Thoracic aorta (tissue), 2 donors: Measurements from ENCODE around the gene RALGAPA2. TPM values are rescaled to one million over a fixed set of nuclear protein-coding genes. Genes with fewer than 3 reads are reported as not detected.

Experiments used
- ATAC-seq: fragments of 150-250 bp; one replicate; pipeline ENCODE4 v1.8.0; 2017; ENCODE audit warnings: low read depth; ENCODE audit not compliant: insufficient number of reproducible peaks, low FRiP score
- DNase-seq: peaks from one replicate; pipeline ENCODE4 v3.0.0-alpha.2; 2020; ENCODE audit warnings: low spot score
- H3K27ac ChIP-seq, 2 donors: fragments of 200-600 bp; sonication (generic); 1 replicate in 1 of 2; 2 replicates in 1 of 2; pipeline ENCODE4 v1.5.1; 2016; ENCODE audit warnings: mild to moderate bottlenecking in 2 of 2, moderate library complexity in 2 of 2
- H3K27me3 ChIP-seq: fragments of 200-600 bp; sonication (generic); replicated peaks from 2 replicates; pipeline ENCODE4 v1.6.0; 2016; ENCODE audit warnings: mild to moderate bottlenecking; ENCODE audit not compliant: insufficient read depth
- H3K36me3 ChIP-seq: fragments of 200-600 bp; sonication (generic); one replicate; pipeline ENCODE4 v1.5.1; 2016
- H3K4me1 ChIP-seq, 2 donors: fragments of 200-600 bp; sonication (generic); 1 replicate in 1 of 2; 2 replicates in 1 of 2; pipeline versions ENCODE4 v1.5.1 to v1.6.0; 2016; ENCODE audit warnings: low read depth in 2 of 2, mild to moderate bottlenecking in 1 of 2; ENCODE audit not compliant: control insufficient read depth in 1 of 2
- H3K4me3 ChIP-seq: fragments of 200-600 bp; sonication (generic); 2 replicates; pipeline ENCODE4 v1.5.1; 2016; ENCODE audit warnings: mild to moderate bottlenecking
- H3K9me3 ChIP-seq: fragments of 200-600 bp; sonication (generic); 2 replicates; pipeline ENCODE4 v1.5.1; 2016
- total RNA-seq, 2 donors: library from RNA; depleted of rRNA; stranded (reverse); fragments of >200 nt; gene quantifications; one replicate each; pipeline versions ENCODE4 v1.1.0 to v1.2.3, GENCODE V29; 2016
- TF ChIP-seq, protein P1 (sequence below): fragments of 200-600 bp; sonication (generic); IDR thresholded peaks from one replicate; pipeline ENCODE4 v1.5.1; 2019; ENCODE audit warnings: antibody characterized with exemption

RALGAPA2 gene
- total RNA-seq, 2 donors from 2014 or later: 20.3 to 48.3 TPM

DNA sequence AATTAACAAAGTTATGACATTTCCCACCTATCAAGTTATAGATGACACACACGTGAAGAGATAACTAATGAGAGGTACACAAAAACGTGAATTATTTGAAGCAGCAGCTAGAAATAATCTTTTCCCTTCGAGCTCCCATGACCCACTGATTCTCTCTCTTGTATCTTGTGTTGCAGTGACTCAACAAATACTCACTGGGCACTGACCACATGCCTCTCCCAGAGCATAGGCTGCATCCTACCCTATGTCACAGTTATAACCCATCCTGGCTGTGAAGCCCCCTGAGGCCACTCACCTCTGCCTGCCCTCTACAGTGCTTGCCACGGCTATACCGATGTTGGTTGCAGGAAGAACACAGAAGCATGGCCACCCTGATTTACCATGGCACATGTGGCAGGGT is 252.7 kb downstream of the RALGAPA2 start:
- H3K9me3 ChIP-seq: no peaks in the 10 kb centered on the region
- H3K27ac ChIP-seq: no peak overlapping the region
- no peaks in the 10 kb centered on the region for H3K27me3 ChIP-seq
- no peak overlapping the region for H3K4me3 ChIP-seq
- DNase-seq (no peak), ATAC-seq (no peak)
- H3K36me3 ChIP-seq: peaks cover 4% of the 10 kb centered on the region
- no peaks in the 10 kb centered on the region for H3K4me1 ChIP-seq
- TF ChIP-seq, protein P1, sequence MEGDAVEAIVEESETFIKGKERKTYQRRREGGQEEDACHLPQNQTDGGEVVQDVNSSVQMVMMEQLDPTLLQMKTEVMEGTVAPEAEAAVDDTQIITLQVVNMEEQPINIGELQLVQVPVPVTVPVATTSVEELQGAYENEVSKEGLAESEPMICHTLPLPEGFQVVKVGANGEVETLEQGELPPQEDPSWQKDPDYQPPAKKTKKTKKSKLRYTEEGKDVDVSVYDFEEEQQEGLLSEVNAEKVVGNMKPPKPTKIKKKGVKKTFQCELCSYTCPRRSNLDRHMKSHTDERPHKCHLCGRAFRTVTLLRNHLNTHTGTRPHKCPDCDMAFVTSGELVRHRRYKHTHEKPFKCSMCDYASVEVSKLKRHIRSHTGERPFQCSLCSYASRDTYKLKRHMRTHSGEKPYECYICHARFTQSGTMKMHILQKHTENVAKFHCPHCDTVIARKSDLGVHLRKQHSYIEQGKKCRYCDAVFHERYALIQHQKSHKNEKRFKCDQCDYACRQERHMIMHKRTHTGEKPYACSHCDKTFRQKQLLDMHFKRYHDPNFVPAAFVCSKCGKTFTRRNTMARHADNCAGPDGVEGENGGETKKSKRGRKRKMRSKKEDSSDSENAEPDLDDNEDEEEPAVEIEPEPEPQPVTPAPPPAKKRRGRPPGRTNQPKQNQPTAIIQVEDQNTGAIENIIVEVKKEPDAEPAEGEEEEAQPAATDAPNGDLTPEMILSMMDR: no peak

DNA sequence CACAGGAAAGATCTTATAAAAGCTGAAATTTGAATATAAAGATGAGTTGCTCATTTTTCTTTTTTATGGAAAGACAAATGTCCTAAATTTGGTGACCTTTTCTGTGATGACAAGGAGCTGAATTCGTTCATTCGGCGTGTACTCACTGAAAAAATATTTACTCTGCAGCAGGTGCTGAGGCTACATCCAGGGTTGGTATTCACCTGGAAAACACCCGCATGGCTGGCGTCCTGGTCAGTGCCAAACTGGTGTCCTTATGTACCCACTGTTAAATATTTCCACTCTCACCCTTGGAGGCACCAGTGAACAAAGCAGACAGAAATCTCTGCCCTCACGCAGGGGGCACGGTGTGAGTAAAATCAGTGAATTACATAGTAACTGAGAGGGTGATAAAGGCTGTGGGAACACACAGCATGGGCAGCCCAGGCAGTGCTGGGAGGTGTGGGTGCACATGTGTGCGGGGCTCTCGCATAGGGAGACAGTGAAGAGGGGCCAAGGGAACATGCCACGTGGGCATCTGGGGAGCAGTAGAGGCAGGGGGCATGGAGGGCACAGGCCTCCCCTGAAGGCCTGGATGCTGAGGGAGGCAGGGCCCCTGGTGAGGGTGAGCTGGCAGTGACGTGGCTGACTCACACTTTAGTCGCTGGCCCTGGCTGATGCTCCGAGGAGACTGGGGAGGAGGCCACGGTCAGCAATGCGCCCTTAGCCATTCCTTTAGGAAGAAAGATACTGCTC is 254.9 kb downstream of the RALGAPA2 start:
- ATAC-seq (no peak), DNase-seq (no peak)
- TF ChIP-seq, protein P1: no peak
- Histone ChIP-seq H3K4me3 (no peak overlapping the region), H3K27me3 (no peaks in the 10 kb centered on the region), H3K9me3 (no peaks in the 10 kb centered on the region), H3K4me1 (peaks cover 4 to 6% of the 10 kb centered on the region in 2 donors), H3K27ac (no peak overlapping the region), H3K36me3 (peaks cover 4% of the 10 kb centered on the region)

DNA sequence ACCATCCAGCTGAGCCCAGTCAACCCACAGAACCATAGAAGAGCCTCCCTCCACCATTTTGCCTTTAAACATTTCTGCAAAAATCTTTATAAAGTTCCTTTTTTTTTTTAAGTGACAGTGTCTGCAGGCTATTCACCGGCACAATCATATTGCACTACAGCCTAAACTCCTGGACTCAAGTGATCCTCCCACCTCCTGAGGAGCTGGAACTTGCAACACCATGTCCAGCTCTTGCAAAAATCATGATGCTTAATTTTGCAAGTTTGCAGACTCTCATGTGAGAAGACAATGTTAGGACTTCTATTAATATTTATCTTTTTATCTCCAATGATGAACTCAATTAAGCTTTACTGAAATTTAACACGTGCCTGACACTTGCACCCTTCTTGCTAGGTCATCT is 255.7 kb downstream of the RALGAPA2 start:
- Histone ChIP-seq H3K9me3 (no peaks in the 10 kb centered on the region), H3K4me3 (no peak overlapping the region), H3K27ac (no peak overlapping the region), H3K27me3 (no peaks in the 10 kb centered on the region), H3K36me3 (peaks cover 4% of the 10 kb centered on the region), H3K4me1 (peaks cover 6 to 13% of the 10 kb centered on the region in 2 donors)
- TF ChIP-seq, protein P1: no peak
- ATAC-seq (no peak), DNase-seq (no peak)

DNA sequence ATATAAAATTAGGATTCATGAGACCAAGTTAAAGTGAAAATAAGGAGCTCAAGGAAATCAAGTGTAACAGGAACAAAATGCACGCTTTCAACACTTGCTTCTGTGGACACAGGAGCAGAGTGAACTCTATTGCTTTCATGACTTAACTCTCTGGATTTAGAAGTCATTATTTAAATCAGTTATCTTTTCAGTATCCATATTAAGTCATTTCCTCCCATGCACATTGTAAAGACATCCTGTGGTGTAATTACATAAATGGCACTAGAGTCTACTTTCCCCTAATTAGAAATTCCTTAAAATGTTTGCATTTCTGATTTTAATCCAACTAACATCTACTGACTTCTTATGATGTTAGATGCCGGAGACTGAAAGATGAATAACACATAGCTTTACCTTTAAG is 256.5 kb downstream of the RALGAPA2 start:
- Histone ChIP-seq H3K36me3 (peaks cover 4% of the 10 kb centered on the region), H3K4me1 (peaks cover 6 to 13% of the 10 kb centered on the region in 2 donors), H3K27ac (no peak overlapping the region), H3K9me3 (no peaks in the 10 kb centered on the region), H3K27me3 (no peaks in the 10 kb centered on the region), H3K4me3 (no peak overlapping the region)
- TF ChIP-seq, protein P1: no peak
- ATAC-seq (no peak), DNase-seq (no peak)

DNA sequence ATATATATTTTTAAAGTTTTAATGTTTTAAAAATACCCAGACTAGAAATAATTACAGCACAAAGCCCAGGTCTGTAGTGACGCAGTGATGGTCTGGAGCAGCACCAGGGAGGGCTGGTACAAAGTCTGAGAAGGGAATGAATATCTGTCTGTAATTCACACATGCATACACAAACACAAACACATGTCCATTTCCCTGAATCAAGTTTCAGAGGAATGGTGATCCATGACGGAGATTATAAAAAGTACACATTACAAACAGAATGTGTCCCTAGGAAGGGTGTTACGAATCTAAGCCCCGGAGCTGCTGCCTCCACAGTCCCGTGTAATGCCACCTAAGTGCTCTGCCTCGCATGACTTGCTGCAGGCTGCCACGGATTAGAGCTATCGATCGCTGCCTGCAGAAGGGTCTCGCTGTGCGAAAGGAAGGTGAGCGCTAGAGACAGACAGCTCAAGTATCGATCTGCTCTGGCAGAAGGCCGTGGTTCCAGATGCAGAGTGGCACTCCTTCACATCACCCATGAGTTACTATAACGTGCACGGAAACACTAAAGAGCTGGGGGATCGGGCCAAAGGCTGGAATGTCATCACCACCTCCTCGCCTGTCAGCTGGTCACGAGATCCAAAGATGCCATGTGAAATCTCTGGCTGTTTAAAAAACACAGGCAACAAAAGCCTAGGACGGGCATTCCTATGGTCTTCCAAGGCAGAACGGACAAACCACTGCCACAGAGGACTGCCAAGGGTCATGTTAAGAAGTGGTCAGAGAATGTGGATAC is 257.4 kb downstream of the RALGAPA2 start:
- Histone ChIP-seq H3K36me3 (peaks cover 4% of the 10 kb centered on the region), H3K9me3 (no peaks in the 10 kb centered on the region), H3K4me1 (peaks cover 6 to 13% of the 10 kb centered on the region in 2 donors), H3K27ac (no peak overlapping the region), H3K27me3 (no peaks in the 10 kb centered on the region), H3K4me3 (no peak overlapping the region)
- no peak for DNase-seq
- no peak for ATAC-seq
- TF ChIP-seq, protein P1: no peak
